ENCODE measurements around the gene ULK4.
"Not testable (repeated sequence)": the region's sequence is repeated elsewhere in the genome, so short reads cannot be mapped to it uniquely, and the experiment has no call there.

ULK4 gene

GRCh38 chr3:41682996-41683395, 278.9 kb downstream of the ULK4 start:
- Mint-ChIP-seq H3K36me3 (peaks cover 30% of the 10 kb centered on the region), H3K4me1 (no peaks in the 10 kb centered on the region), H3K9me3 (no peaks in the 10 kb centered on the region), H3K4me3 (no peak overlapping the region), H3K27ac (no peak overlapping the region), H3K27me3 (no peaks in the 10 kb centered on the region)
- ATAC-seq, result no peak

DNA sequence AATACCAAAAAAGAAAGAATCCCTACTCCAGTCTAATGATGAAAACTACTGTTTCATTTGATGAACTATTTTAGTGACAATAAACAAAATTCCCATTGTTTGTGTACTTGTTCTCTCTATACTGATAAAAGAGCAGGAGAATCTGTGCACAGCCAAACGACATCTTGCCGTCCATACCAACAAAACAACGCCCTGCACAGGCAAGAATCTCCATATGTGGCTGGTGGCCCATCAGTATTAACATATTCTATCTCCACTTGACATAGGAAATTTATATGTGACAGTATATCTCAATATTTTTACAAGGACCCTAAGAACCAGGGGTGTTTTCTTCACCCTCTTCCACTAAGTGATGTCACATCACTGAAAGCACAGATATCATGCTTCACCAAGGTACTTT, 279.5 kb downstream of the ULK4 start:
- Mint-ChIP-seq H3K9me3 (no peaks in the 10 kb centered on the region), H3K27me3 (no peaks in the 10 kb centered on the region), H3K27ac (no peak overlapping the region), H3K4me1 (no peaks in the 10 kb centered on the region), H3K4me3 (no peak overlapping the region), H3K36me3 (peaks cover 36% of the 10 kb centered on the region)
- no peak for ATAC-seq

GRCh38 chr3:41681479-41681878, 280.4 kb downstream of the ULK4 start:
- H3K4me3 Mint-ChIP-seq, result no peak overlapping the region
- H3K9me3 Mint-ChIP-seq, result no peaks in the 10 kb centered on the region
- no peaks in the 10 kb centered on the region for H3K27me3 Mint-ChIP-seq
- no peak for ATAC-seq
- no peak overlapping the region for H3K27ac Mint-ChIP-seq
- peaks cover 36% of the 10 kb centered on the region for H3K36me3 Mint-ChIP-seq
- no peaks in the 10 kb centered on the region for H3K4me1 Mint-ChIP-seq

GRCh38 chr3:41679374-41679773, 282.5 kb downstream of the ULK4 start:
- H3K4me1 Mint-ChIP-seq, result no peaks in the 10 kb centered on the region
- ATAC-seq, result no peak
- no peaks in the 10 kb centered on the region for H3K9me3 Mint-ChIP-seq
- no peak overlapping the region for H3K27ac Mint-ChIP-seq
- H3K27me3 Mint-ChIP-seq, result no peaks in the 10 kb centered on the region
- H3K36me3 Mint-ChIP-seq, result peaks cover 21% of the 10 kb centered on the region
- no peak overlapping the region for H3K4me3 Mint-ChIP-seq

GRCh38 chr3:41675102-41675501, 286.8 kb downstream of the ULK4 start:
- H3K27me3 Mint-ChIP-seq, H3K4me1 Mint-ChIP-seq, H3K27ac Mint-ChIP-seq, ATAC-seq, H3K4me3 Mint-ChIP-seq: not testable (repeated sequence)
- H3K36me3 Mint-ChIP-seq, result peaks cover 29% of the 10 kb centered on the region
- peaks cover 12% of the 10 kb centered on the region for H3K9me3 Mint-ChIP-seq

- no peak for ATAC-seq
- H3K9me3 Mint-ChIP-seq, result peaks cover 12% of the 10 kb centered on the region
- no peak overlapping the region for H3K4me3 Mint-ChIP-seq
- no peaks in the 10 kb centered on the region for H3K27me3 Mint-ChIP-seq
- H3K4me1 Mint-ChIP-seq, result no peaks in the 10 kb centered on the region
- H3K27ac Mint-ChIP-seq, result no peak overlapping the region
- peaks cover 35% of the 10 kb centered on the region for H3K36me3 Mint-ChIP-seq
Measured at GRCh38 chr3:41674449-41674848, 287.5 kb downstream of the ULK4 start.

DNA sequence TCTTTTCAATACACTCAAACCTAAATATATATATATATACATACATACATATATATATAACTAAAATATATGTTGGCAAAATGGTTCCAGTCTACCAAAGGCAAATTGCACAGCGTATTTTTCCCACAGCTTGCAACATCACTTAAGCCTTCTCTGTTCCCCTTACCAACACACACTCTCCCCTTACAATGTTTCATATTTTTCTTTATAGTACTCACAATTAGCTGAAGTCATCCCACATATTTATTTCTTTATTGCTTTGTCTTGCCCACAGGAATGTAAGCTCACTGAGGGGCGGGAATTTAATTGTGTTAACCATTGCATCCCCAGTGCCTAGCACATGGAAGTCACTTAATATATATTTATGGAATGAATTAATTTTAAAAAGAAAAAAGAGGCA, 288.3 kb downstream of the ULK4 start:
- Mint-ChIP-seq H3K9me3 (peaks cover 14% of the 10 kb centered on the region), H3K27me3 (no peaks in the 10 kb centered on the region), H3K27ac (no peak overlapping the region), H3K36me3 (peaks cover 40% of the 10 kb centered on the region), H3K4me1 (no peaks in the 10 kb centered on the region), H3K4me3 (no peak overlapping the region)
- ATAC-seq, result no peak

DNA sequence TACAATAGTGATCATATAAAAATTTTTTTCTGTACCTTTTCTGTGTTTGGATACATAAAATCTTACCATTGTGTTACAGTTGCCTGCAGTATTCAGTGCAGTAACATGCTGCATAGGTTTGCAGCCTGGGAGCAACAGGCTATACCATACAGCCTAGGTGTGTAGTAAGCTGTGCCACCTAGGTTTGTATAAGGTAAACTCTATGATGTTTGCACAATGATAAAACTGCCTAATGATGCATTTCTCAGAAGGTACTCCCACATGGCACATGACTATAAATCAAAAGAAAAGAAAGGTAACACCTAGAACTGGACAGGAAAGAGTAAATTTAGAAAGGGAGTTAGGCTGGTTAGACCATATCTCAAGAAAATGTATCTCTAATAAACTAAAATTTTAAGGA, 293.5 kb downstream of the ULK4 start:
- Mint-ChIP-seq H3K4me3 (no peak overlapping the region), H3K36me3 (peaks cover 80% of the 10 kb centered on the region), H3K9me3 (peaks cover 23% of the 10 kb centered on the region), H3K27me3 (no peaks in the 10 kb centered on the region), H3K4me1 (no peaks in the 10 kb centered on the region), H3K27ac (no peak overlapping the region)
- no peak for ATAC-seq

DNA sequence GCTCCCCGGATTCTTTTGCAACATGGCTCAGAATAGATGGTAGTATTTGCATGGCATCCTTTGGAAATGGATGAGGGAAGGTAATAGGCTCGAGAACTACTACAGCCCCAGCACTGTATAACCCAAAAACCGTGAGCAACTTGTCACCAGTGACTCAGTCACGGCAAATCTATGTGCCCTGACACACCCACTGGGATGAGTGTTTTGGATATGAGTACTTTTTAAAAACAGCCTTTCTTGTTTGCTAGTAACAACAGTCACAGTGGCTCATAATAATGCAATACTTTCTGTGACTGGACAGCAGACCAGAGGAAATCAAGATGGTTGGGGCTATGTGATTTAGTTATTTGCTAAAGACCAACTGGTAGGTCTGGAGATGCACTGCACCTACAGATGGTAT, 299.6 kb downstream of the ULK4 start:
- no peak overlapping the region for H3K27ac Mint-ChIP-seq
- no peak for ATAC-seq
- H3K4me1 Mint-ChIP-seq, result no peaks in the 10 kb centered on the region
- peaks cover 8% of the 10 kb centered on the region for H3K9me3 Mint-ChIP-seq
- peaks cover 66% of the 10 kb centered on the region for H3K36me3 Mint-ChIP-seq
- H3K27me3 Mint-ChIP-seq, result no peaks in the 10 kb centered on the region
- H3K4me3 Mint-ChIP-seq, result no peak overlapping the region

GRCh38 chr3:41661796-41662195, 300.1 kb downstream of the ULK4 start:
- no peaks in the 10 kb centered on the region for H3K4me1 Mint-ChIP-seq
- H3K9me3 Mint-ChIP-seq, result peaks cover 8% of the 10 kb centered on the region
- H3K27me3 Mint-ChIP-seq, result no peaks in the 10 kb centered on the region
- H3K27ac Mint-ChIP-seq, result no peak overlapping the region
- H3K36me3 Mint-ChIP-seq, result peaks cover 61% of the 10 kb centered on the region
- ATAC-seq, result no peak
- H3K4me3 Mint-ChIP-seq, result no peak overlapping the region

DNA sequence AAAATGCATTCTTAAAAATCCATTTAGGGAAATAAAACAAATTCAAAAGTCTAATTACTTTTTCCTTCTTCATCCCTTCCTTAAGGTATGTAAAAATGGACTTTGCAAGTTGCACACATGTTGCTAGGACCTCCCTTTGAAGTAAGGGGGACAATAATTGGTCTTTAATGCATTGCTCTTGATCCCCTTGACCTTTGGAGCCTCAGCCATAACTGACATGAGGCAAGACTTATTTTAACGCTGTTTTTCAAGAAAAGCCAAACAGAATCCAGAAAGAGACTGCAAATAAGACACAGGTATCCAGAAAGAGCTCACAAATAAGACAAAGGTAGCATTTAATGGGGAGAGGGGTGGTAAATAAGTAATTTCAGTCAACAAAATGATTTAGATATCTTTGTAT, 301.4 kb downstream of the ULK4 start:
- H3K9me3 Mint-ChIP-seq, result peaks cover 3% of the 10 kb centered on the region
- no peaks in the 10 kb centered on the region for H3K4me1 Mint-ChIP-seq
- peaks cover 48% of the 10 kb centered on the region for H3K36me3 Mint-ChIP-seq
- H3K4me3 Mint-ChIP-seq, result no peak overlapping the region
- H3K27me3 Mint-ChIP-seq, result no peaks in the 10 kb centered on the region
- ATAC-seq, result no peak
- H3K27ac Mint-ChIP-seq, result no peak overlapping the region

- Mint-ChIP-seq H3K36me3 (peaks cover 28% of the 10 kb centered on the region), H3K4me3 (no peak overlapping the region), H3K27ac (no peak overlapping the region), H3K4me1 (no peaks in the 10 kb centered on the region), H3K9me3 (no peaks in the 10 kb centered on the region), H3K27me3 (no peaks in the 10 kb centered on the region)
- ATAC-seq, result no peak
Measured at GRCh38 chr3:41653571-41654239, 308.2 kb downstream of the ULK4 start.

- no peak overlapping the region for H3K27ac Mint-ChIP-seq
- H3K27me3 Mint-ChIP-seq, result no peaks in the 10 kb centered on the region
- no peak overlapping the region for H3K4me3 Mint-ChIP-seq
- H3K4me1 Mint-ChIP-seq, result no peaks in the 10 kb centered on the region
- H3K36me3 Mint-ChIP-seq, result peaks cover 34% of the 10 kb centered on the region
- H3K9me3 Mint-ChIP-seq, result peaks cover 3% of the 10 kb centered on the region
- no peak for ATAC-seq
Measured at GRCh38 chr3:41652931-41653330, 309.0 kb downstream of the ULK4 start.

- no peak overlapping the region for H3K4me3 Mint-ChIP-seq
- H3K36me3 Mint-ChIP-seq, result peaks cover 31% of the 10 kb centered on the region
- no peak for ATAC-seq
- peaks cover 3% of the 10 kb centered on the region for H3K9me3 Mint-ChIP-seq
- no peak overlapping the region for H3K27ac Mint-ChIP-seq
- H3K4me1 Mint-ChIP-seq, result no peaks in the 10 kb centered on the region
- H3K27me3 Mint-ChIP-seq, result no peaks in the 10 kb centered on the region
Measured at GRCh38 chr3:41652506-41652905, 309.4 kb downstream of the ULK4 start.

DNA sequence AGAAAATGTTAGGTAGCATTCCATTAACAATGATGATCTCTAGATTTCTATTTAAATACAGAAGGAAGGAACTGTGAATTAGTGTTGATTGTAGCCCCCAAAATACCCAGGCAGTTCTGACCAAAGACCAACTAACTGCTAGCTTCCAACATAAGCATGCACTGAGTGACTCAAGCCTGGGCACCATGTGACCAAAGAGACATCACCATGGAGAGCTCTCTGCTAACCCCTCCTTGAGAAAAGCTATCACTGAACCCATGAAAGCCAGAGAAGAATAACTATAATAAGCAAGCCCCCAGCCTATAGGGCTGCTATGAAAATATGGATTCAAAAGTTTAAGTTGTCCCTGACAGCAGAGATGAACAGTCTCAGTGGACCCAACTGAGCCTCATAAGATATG, 310.2 kb downstream of the ULK4 start:
- no peak overlapping the region for H3K4me3 Mint-ChIP-seq
- peaks cover 31% of the 10 kb centered on the region for H3K36me3 Mint-ChIP-seq
- no peak overlapping the region for H3K27ac Mint-ChIP-seq

DNA sequence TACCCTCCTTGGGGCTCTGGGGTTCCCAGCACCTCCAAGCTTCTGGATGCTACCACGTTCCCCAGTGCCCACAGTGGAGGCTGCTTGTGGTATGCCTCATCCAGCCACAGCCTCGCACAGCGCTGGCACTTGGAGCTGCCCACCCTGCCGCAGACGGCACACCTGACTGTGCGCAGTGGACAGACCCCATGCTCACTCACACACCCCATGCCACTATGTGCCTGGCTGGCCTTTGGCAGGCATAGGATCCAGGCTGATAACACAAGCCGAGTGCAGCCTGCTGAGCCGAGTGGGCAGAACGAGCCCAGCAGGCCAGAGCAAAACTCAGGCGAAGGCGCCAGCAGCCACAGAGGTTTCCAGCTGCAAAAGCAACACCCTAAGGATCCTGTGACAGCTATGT, 311.5 kb downstream of the ULK4 start:
- Mint-ChIP-seq H3K36me3 (peaks cover 31% of the 10 kb centered on the region), H3K9me3 (peaks cover 4% of the 10 kb centered on the region), H3K4me3 (no peak overlapping the region), H3K4me1 (no peaks in the 10 kb centered on the region), H3K27me3 (no peaks in the 10 kb centered on the region), H3K27ac (no peak overlapping the region)
- ATAC-seq, result no peak

More for the DNA sequence above, 310.2 kb downstream of the ULK4 start:
- no peaks in the 10 kb centered on the region for H3K4me1 Mint-ChIP-seq
- ATAC-seq, result no peak
- peaks cover 3% of the 10 kb centered on the region for H3K9me3 Mint-ChIP-seq
- H3K27me3 Mint-ChIP-seq, result no peaks in the 10 kb centered on the region

Measured in stimulated activated memory B cell treated with anti-CD40 and anti-IgM and Interleukin-4, amounts not matched to agents 10 μg/mL and 1 μg/mL and 100 μg/mL, for 72 hours (primary cell).